Parathyroid adenoma (tissue), 2 donors: Measurements from ENCODE around the gene HUS1B.

Source experiments
- H2AFZ ChIP-seq: fragments of 300-600 bp; sonication (generic); one replicate; pipeline ENCODE4 v1.7.0; 2017; ENCODE audit warnings: antibody characterized with exemption, mild to moderate bottlenecking
- H3K27ac ChIP-seq: fragments of 300-600 bp; sonication (generic); one replicate; pipeline ENCODE4 v1.7.0; 2017
- H3K27me3 ChIP-seq: fragments of 300-600 bp; sonication (generic); one replicate; pipeline ENCODE4 v1.7.0; 2017; ENCODE audit warnings: low read length; ENCODE audit not compliant: control insufficient read depth, insufficient read depth
- H3K36me3 ChIP-seq: fragments of 300-600 bp; sonication (generic); one replicate; pipeline ENCODE4 v1.7.0; 2017; ENCODE audit warnings: low read length; ENCODE audit not compliant: control insufficient read depth, insufficient read depth
- H3K4me1 ChIP-seq: fragments of 300-600 bp; sonication (generic); one replicate; pipeline ENCODE4 v1.7.0; 2017; ENCODE audit warnings: control low read depth
- H3K4me2 ChIP-seq: fragments of 300-600 bp; sonication (generic); one replicate; pipeline ENCODE4 v1.7.0; 2017; ENCODE audit warnings: low read length
- H3K4me3 ChIP-seq: fragments of 300-600 bp; sonication (generic); one replicate; pipeline ENCODE4 v1.7.0; 2017; ENCODE audit warnings: low read depth, low read length
- H3K79me2 ChIP-seq: fragments of 300-600 bp; sonication (generic); one replicate; pipeline ENCODE4 v1.7.0; 2017; ENCODE audit warnings: control low read depth
- H3K9ac ChIP-seq: fragments of 300-600 bp; sonication (generic); one replicate; pipeline ENCODE4 v1.7.0; 2017; ENCODE audit warnings: mild to moderate bottlenecking
- H3K9me3 ChIP-seq: fragments of 300-600 bp; sonication (generic); one replicate; pipeline ENCODE4 v1.7.0; 2017; ENCODE audit warnings: low read length; ENCODE audit not compliant: control insufficient read depth
- TF ChIP-seq, protein P1 (sequence below): fragments of 300-600 bp; sonication (generic); IDR thresholded peaks from one replicate; pipeline ENCODE4 v1.7.0; 2017; ENCODE audit warnings: antibody characterized with exemption, mild to moderate bottlenecking
- donor health status: primary hyperparathyroidism.

HUS1B gene

DNA sequence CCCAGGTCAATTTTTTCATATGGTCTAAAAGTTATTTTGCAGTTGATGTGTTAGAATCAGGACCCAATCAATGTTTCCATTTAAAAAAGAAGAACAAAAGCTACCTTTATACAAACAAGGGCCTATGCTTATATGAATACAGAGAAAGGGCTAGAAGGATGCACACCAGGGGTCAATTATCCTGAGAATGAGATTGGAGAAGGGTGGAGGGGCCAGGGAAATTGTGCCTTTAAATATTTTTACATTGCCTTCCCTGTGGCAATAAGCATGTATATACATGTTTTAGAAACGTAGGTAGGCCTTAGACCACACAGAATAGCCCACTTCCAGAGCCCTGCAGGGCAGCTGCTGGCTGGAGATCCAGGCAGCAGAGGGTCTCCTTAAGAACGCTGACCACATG is 23.4 kb upstream of the HUS1B start:
- Histone ChIP-seq H3K9ac (no peak overlapping the region), H3K27me3 (no peaks in the 10 kb centered on the region), H3K4me1 (no peaks in the 10 kb centered on the region), H3K9me3 (no peaks in the 10 kb centered on the region), H3K4me2 (no peak overlapping the region), H3K4me3 (no peak overlapping the region), H3K36me3 (no peaks in the 10 kb centered on the region), H3K79me2 (peaks cover 32% of the 10 kb centered on the region), H2AFZ (no peak overlapping the region), H3K27ac (no peak overlapping the region)
- TF ChIP-seq, protein P1, sequence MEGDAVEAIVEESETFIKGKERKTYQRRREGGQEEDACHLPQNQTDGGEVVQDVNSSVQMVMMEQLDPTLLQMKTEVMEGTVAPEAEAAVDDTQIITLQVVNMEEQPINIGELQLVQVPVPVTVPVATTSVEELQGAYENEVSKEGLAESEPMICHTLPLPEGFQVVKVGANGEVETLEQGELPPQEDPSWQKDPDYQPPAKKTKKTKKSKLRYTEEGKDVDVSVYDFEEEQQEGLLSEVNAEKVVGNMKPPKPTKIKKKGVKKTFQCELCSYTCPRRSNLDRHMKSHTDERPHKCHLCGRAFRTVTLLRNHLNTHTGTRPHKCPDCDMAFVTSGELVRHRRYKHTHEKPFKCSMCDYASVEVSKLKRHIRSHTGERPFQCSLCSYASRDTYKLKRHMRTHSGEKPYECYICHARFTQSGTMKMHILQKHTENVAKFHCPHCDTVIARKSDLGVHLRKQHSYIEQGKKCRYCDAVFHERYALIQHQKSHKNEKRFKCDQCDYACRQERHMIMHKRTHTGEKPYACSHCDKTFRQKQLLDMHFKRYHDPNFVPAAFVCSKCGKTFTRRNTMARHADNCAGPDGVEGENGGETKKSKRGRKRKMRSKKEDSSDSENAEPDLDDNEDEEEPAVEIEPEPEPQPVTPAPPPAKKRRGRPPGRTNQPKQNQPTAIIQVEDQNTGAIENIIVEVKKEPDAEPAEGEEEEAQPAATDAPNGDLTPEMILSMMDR: no peak

GRCh38 chr6:679282-679681 is 22.4 kb upstream of the HUS1B start:
- no peaks in the 10 kb centered on the region for H3K36me3 ChIP-seq
- H3K27ac ChIP-seq: no peak overlapping the region
- H3K27me3 ChIP-seq: no peaks in the 10 kb centered on the region
- H3K4me2 ChIP-seq: no peak overlapping the region
- H3K4me3 ChIP-seq: no peak overlapping the region
- TF ChIP-seq, protein P1: no peak
- H3K9ac ChIP-seq: no peak overlapping the region
- peaks cover 29% of the 10 kb centered on the region for H3K79me2 ChIP-seq
- no peaks in the 10 kb centered on the region for H3K4me1 ChIP-seq
- H3K9me3 ChIP-seq: no peaks in the 10 kb centered on the region
- H2AFZ ChIP-seq: no peak overlapping the region

GRCh38 chr6:678520-678919 is 21.6 kb upstream of the HUS1B start:
- no peak overlapping the region for H2AFZ ChIP-seq
- H3K9ac ChIP-seq: no peak overlapping the region
- no peaks in the 10 kb centered on the region for H3K27me3 ChIP-seq
- no peak overlapping the region for H3K4me3 ChIP-seq
- TF ChIP-seq, protein P1: no peak
- H3K36me3 ChIP-seq: no peaks in the 10 kb centered on the region
- H3K79me2 ChIP-seq: peaks cover 24% of the 10 kb centered on the region
- no peak overlapping the region for H3K4me2 ChIP-seq
- no peak overlapping the region for H3K27ac ChIP-seq
- H3K9me3 ChIP-seq: no peaks in the 10 kb centered on the region
- no peaks in the 10 kb centered on the region for H3K4me1 ChIP-seq

DNA sequence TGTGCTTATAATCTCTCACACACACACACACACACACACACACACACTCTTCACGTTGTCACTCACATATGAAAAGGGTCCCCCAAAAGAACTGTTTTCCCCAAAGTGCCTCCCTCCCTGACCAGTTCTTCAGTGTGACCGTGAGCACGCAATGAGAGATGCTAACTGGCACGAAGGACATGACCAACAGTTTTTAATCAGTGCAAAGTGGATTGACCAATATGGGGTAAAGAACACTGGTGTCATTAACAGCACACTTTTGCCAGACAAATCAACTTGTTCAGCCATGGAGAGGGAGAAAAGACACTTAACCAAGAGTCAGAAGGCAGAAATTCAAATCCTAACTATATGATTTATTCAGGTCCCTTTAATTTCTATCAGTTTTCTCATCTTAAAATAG is 21.0 kb upstream of the HUS1B start:
- peaks cover 25% of the 10 kb centered on the region for H3K79me2 ChIP-seq
- no peaks in the 10 kb centered on the region for H3K27me3 ChIP-seq
- TF ChIP-seq, protein P1: no peak
- no peaks in the 10 kb centered on the region for H3K4me1 ChIP-seq
- no peak overlapping the region for H2AFZ ChIP-seq
- no peaks in the 10 kb centered on the region for H3K36me3 ChIP-seq
- no peaks in the 10 kb centered on the region for H3K9me3 ChIP-seq
- no peak overlapping the region for H3K27ac ChIP-seq
- H3K4me3 ChIP-seq: no peak overlapping the region
- no peak overlapping the region for H3K9ac ChIP-seq
- H3K4me2 ChIP-seq: no peak overlapping the region

DNA sequence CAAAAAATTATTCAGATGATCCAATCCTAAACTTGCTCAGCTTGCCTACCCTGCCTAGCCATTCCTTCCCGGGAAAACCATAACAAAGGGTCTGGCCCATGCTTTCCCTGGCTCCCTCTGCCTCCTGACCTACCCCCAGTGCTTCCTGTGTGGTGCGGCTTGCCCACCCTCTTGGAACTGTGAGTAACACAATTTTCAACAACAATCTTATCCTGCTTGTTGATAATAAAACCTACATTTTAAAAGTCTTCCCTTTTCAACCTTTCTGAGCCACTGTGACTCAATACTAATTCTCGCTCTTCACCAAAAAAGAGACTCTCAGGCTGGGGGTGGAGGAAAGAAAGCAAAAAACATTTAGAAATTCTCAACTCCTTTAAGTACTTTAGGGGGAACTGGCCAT is 18.1 kb upstream of the HUS1B start:
- Histone ChIP-seq H3K4me3 (no peak overlapping the region), H3K4me1 (no peaks in the 10 kb centered on the region), H3K9me3 (no peaks in the 10 kb centered on the region), H3K79me2 (peaks cover 22% of the 10 kb centered on the region), H3K9ac (no peak overlapping the region), H3K27me3 (no peaks in the 10 kb centered on the region), H3K27ac (no peak overlapping the region), H2AFZ (no peak overlapping the region), H3K4me2 (no peak overlapping the region), H3K36me3 (no peaks in the 10 kb centered on the region)
- TF ChIP-seq, protein P1: no peak
